SU-DHL-6 (cell line): Measurements from ENCODE around the gene NOX5.

ENCODE experiments used
- EZH2phosphoT487 ChIP-seq: fragments of 200-600 bp; sonication (generic), shearing (Covaris generic); conservative IDR thresholded peaks from 2 replicates; pipeline ENCODE4 v1.6.1; 2018; ENCODE audit warnings: mild to moderate bottlenecking, antibody characterized with exemption, low read length, moderate library complexity, mixed read lengths
- TF ChIP-seq, protein P1 (sequence below): fragments of 200-600 bp; sonication (generic); IDR thresholded peaks from one replicate; pipeline ENCODE4 v1.5.1; 2017; ENCODE audit warnings: antibody characterized with exemption, mild to moderate bottlenecking, low read length, moderate library complexity; ENCODE audit not compliant: insufficient read depth, poor library complexity, severe bottlenecking

DNA sequence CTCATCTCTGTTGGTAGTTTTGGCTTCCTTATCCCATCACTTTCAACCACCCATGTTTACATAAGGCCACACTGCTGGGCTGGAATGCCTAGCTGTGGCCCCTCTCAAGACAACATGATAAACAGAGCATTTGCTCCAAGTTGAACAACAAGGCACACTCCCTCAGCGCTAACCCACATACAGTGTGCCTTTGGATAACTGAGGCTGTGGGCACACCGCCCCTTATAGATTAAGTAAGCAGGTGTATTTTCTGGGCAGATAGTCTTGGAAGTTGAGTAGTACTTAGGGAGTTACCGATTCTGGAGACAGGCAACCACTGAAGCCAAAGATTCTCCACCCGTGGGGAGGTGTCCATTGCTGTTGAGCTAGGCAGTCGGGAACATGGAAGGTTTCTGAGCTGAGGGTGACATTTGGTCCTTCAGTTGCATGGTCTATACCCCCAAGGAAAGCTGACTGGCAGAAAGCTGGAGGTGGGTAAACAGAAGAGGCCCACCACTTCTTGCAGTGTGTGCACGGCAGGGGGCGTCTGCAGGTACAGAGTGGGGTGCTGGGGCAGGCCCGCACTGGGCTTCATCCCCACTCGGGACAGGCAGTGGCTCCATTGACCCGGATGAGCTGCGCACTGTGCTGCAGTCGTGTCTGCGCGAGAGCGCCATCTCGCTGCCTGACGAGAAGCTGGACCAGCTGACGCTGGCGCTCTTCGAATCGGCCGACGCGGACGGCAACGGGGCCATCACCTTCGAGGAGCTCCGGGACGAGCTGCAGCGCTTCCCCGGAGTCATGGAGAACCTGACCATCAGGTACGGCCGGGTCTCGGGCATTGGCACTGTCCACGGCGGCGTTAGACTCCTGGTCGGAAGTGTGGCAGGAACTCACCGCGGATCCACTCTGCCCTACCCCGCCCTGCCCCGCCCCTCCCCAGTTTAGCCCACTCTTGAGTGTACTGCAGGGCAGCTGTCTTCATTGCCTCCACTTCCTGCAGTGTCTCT is 16.8 kb downstream of the NOX5 start:
- TF ChIP-seq, protein P1, sequence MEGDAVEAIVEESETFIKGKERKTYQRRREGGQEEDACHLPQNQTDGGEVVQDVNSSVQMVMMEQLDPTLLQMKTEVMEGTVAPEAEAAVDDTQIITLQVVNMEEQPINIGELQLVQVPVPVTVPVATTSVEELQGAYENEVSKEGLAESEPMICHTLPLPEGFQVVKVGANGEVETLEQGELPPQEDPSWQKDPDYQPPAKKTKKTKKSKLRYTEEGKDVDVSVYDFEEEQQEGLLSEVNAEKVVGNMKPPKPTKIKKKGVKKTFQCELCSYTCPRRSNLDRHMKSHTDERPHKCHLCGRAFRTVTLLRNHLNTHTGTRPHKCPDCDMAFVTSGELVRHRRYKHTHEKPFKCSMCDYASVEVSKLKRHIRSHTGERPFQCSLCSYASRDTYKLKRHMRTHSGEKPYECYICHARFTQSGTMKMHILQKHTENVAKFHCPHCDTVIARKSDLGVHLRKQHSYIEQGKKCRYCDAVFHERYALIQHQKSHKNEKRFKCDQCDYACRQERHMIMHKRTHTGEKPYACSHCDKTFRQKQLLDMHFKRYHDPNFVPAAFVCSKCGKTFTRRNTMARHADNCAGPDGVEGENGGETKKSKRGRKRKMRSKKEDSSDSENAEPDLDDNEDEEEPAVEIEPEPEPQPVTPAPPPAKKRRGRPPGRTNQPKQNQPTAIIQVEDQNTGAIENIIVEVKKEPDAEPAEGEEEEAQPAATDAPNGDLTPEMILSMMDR = no peak
- TF ChIP-seq EZH2phosphoT487 = no peak
